ENCODE data around the gene C1QA.

The C1QA gene

DNA sequence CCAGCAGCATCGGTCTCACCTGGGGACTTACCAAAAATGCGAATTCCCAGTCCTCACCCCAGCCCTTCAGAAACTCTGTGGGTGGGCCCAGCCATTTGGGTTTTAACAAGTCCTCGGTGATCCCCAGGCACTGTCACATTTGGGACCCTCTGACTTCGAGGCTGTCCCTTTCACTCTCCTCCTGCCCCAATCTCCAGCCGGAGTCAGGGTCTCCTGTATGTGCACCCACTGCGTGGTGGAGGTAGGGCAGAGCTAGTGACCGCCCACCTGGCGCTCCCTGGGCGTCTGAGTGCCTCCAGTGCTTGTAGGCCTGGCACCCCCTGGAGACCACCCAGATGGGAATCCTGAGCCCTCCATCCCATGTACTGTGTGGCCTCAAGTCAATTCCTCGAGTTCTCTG is 42.0 kb upstream of the C1QA start:
- TF ChIP-seq ZFP3 (CRISPR knock-in tag; IDR thresholded peaks at IDR 0.05) (no peak), ZNF70 (CRISPR knock-in tag; IDR thresholded peaks at IDR 0.05) (no peak), GLIS3 (CRISPR knock-in tag; IDR thresholded peaks at IDR 0.05) (no peak), TCF4 (CRISPR knock-in tag; IDR thresholded peaks at IDR 0.05; ENCODE audit: borderline replicate concordance) (no peak), OSR1 (CRISPR knock-in tag; IDR thresholded peaks at IDR 0.05) (no peak), ZFP30 (CRISPR knock-in tag; IDR thresholded peaks at IDR 0.05) (no peak), RARB (CRISPR knock-in tag; IDR thresholded peaks at IDR 0.05) (no peak), ZNF565 (CRISPR knock-in tag; conservative IDR thresholded peaks at IDR 0.05; ENCODE audit: low read depth) (no peak), TOX (CRISPR knock-in tag; IDR thresholded peaks at IDR 0.05; ENCODE audit: borderline replicate concordance) (no peak)
- TF ChIP-seq, protein P1, sequence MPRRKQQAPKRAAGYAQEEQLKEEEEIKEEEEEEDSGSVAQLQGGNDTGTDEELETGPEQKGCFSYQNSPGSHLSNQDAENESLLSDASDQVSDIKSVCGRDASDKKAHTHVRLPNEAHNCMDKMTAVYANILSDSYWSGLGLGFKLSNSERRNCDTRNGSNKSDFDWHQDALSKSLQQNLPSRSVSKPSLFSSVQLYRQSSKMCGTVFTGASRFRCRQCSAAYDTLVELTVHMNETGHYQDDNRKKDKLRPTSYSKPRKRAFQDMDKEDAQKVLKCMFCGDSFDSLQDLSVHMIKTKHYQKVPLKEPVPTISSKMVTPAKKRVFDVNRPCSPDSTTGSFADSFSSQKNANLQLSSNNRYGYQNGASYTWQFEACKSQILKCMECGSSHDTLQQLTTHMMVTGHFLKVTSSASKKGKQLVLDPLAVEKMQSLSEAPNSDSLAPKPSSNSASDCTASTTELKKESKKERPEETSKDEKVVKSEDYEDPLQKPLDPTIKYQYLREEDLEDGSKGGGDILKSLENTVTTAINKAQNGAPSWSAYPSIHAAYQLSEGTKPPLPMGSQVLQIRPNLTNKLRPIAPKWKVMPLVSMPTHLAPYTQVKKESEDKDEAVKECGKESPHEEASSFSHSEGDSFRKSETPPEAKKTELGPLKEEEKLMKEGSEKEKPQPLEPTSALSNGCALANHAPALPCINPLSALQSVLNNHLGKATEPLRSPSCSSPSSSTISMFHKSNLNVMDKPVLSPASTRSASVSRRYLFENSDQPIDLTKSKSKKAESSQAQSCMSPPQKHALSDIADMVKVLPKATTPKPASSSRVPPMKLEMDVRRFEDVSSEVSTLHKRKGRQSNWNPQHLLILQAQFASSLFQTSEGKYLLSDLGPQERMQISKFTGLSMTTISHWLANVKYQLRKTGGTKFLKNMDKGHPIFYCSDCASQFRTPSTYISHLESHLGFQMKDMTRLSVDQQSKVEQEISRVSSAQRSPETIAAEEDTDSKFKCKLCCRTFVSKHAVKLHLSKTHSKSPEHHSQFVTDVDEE (CRISPR knock-in tag; IDR thresholded peaks at IDR 0.05): no peak
- TF ChIP-seq, protein P2, sequence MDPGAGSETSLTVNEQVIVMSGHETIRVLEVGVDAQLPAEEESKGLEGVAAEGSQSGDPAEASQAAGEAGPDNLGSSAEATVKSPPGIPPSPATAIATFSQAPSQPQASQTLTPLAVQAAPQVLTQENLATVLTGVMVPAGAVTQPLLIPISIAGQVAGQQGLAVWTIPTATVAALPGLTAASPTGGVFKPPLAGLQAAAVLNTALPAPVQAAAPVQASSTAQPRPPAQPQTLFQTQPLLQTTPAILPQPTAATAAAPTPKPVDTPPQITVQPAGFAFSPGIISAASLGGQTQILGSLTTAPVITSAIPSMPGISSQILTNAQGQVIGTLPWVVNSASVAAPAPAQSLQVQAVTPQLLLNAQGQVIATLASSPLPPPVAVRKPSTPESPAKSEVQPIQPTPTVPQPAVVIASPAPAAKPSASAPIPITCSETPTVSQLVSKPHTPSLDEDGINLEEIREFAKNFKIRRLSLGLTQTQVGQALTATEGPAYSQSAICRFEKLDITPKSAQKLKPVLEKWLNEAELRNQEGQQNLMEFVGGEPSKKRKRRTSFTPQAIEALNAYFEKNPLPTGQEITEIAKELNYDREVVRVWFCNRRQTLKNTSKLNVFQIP (CRISPR knock-in tag; IDR thresholded peaks at IDR 0.05; ENCODE audit: borderline replicate concordance, low read depth): no peak

DNA sequence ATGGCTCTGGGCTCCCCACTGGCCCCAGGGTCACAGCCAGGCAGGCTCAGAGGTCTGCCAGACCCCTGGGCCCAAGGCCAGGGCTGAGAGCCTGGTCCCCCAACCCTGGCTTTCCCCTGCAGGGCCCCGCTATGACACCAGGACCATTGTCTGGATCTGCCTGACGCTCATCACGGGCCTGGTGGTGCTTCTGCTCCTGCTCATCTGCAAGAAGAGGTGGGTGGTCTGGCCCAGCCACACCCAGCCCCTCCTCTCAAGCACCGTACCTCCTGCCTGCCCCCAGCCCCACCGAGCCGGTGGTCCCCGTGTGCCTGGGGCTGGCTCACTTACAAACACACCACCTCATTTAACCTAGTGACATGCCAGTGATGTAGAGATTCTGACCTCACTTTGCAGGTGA is 41.3 kb upstream of the C1QA start:
- TF ChIP-seq TCF4 (CRISPR knock-in tag; IDR thresholded peaks at IDR 0.05; ENCODE audit: borderline replicate concordance): no peak
- no peak for TF ChIP-seq ISL1 (CRISPR knock-in tag; IDR thresholded peaks at IDR 0.05)
- TF ChIP-seq, protein P2 (CRISPR knock-in tag; IDR thresholded peaks at IDR 0.05; ENCODE audit: borderline replicate concordance, low read depth): no peak
- no peak for TF ChIP-seq RARB (CRISPR knock-in tag; IDR thresholded peaks at IDR 0.05)
- TF ChIP-seq, protein P3, sequence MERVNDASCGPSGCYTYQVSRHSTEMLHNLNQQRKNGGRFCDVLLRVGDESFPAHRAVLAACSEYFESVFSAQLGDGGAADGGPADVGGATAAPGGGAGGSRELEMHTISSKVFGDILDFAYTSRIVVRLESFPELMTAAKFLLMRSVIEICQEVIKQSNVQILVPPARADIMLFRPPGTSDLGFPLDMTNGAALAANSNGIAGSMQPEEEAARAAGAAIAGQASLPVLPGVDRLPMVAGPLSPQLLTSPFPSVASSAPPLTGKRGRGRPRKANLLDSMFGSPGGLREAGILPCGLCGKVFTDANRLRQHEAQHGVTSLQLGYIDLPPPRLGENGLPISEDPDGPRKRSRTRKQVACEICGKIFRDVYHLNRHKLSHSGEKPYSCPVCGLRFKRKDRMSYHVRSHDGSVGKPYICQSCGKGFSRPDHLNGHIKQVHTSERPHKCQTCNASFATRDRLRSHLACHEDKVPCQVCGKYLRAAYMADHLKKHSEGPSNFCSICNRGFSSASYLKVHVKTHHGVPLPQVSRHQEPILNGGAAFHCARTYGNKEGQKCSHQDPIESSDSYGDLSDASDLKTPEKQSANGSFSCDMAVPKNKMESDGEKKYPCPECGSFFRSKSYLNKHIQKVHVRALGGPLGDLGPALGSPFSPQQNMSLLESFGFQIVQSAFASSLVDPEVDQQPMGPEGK (CRISPR knock-in tag; IDR thresholded peaks at IDR 0.05; ENCODE audit: borderline replicate concordance): no peak
- no peak for TF ChIP-seq PPARA (CRISPR knock-in tag; IDR thresholded peaks at IDR 0.05; ENCODE audit: borderline replicate concordance)
- ATAC-seq: no peak

More for the DNA sequence above, 42.0 kb upstream of the C1QA start:
- ATAC-seq: no peak

DNA sequence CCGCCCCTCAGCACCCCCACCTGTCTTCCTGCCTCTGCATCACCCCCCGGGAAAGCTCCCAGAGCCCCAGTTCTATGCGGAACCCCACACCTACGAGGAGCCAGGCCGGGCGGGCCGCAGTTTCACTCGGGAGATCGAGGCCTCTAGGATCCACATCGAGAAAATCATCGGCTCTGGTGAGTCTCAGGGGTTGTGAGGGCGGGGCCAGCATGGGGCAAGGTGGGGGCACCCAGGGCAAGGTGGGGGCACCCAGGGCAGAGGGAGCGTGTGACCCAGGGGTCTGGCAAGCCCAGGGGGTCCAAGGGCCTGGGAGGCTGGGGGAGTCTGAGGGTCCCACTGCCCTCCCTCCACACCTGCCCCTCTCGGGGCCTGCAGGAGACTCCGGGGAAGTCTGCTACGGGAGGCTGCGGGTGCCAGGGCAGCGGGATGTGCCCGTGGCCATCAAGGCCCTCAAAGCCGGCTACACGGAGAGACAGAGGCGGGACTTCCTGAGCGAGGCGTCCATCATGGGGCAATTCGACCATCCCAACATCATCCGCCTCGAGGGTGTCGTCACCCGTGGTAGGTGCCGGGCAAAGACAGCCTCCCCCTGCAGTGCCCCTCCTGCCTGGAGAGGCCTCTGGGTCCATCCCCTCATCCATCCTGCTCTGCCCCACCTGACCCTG is 39.0 kb upstream of the C1QA start:
- TF ChIP-seq, protein P1 (CRISPR knock-in tag; IDR thresholded peaks at IDR 0.05): no peak
- TF ChIP-seq CSDC2 (CRISPR knock-in tag; IDR thresholded peaks at IDR 0.05) (no peak), PPARA (CRISPR knock-in tag; IDR thresholded peaks at IDR 0.05; ENCODE audit: borderline replicate concordance) (no peak), SNAI2 (CRISPR knock-in tag; IDR thresholded peaks at IDR 0.05) (no peak), TOX (CRISPR knock-in tag; IDR thresholded peaks at IDR 0.05; ENCODE audit: borderline replicate concordance) (no peak), RARB (CRISPR knock-in tag; IDR thresholded peaks at IDR 0.05) (no peak), ZNF70 (CRISPR knock-in tag; IDR thresholded peaks at IDR 0.05) (no peak), TCF4 (CRISPR knock-in tag; IDR thresholded peaks at IDR 0.05; ENCODE audit: borderline replicate concordance) (no peak), ZFP30 (CRISPR knock-in tag; IDR thresholded peaks at IDR 0.05) (no peak), ESRRG (CRISPR knock-in tag; IDR thresholded peaks at IDR 0.05) (no peak), OSR1 (CRISPR knock-in tag; IDR thresholded peaks at IDR 0.05) (no peak)
- ATAC-seq: no peak
